ENCODE results near the gene FOXD2.

The FOXD2 gene

GRCh38 chr1:47448462-47449222, 10.8 kb downstream of the FOXD2 start (continued):
- TF ChIP-seq ZNF70 (CRISPR knock-in tag; IDR thresholded peaks at IDR 0.05) (no peak), OSR1 (CRISPR knock-in tag; IDR thresholded peaks at IDR 0.05) (no peak)

- TF ChIP-seq BACH2 (CRISPR knock-in tag; IDR thresholded peaks at IDR 0.05; ENCODE audit: borderline replicate concordance) (no peak), ZC3H10 (CRISPR knock-in tag; IDR thresholded peaks at IDR 0.05) (no peak), TOX (CRISPR knock-in tag; IDR thresholded peaks at IDR 0.05; ENCODE audit: borderline replicate concordance) (no peak), OSR1 (CRISPR knock-in tag; IDR thresholded peaks at IDR 0.05) (no peak), ISL1 (CRISPR knock-in tag; IDR thresholded peaks at IDR 0.05) (no peak), ZFP3 (CRISPR knock-in tag; IDR thresholded peaks at IDR 0.05) (no peak), PPARA (CRISPR knock-in tag; IDR thresholded peaks at IDR 0.05; ENCODE audit: borderline replicate concordance) (no peak), CSRNP3 (CRISPR knock-in tag; IDR thresholded peaks at IDR 0.05) (no peak), ZNF565 (CRISPR knock-in tag; conservative IDR thresholded peaks at IDR 0.05; ENCODE audit: low read depth) (no peak), CSDC2 (CRISPR knock-in tag; IDR thresholded peaks at IDR 0.05) (no peak), TSHZ2 (CRISPR knock-in tag; IDR thresholded peaks at IDR 0.05) (no peak), ZNF70 (CRISPR knock-in tag; IDR thresholded peaks at IDR 0.05) (no peak), CREB5 (CRISPR knock-in tag; IDR thresholded peaks at IDR 0.05; ENCODE audit: low read depth) (no peak), ZNF8 (CRISPR knock-in tag; IDR thresholded peaks at IDR 0.05) (no peak), TCF4 (CRISPR knock-in tag; IDR thresholded peaks at IDR 0.05; ENCODE audit: borderline replicate concordance) (no peak), PATZ1 (CRISPR knock-in tag; IDR thresholded peaks at IDR 0.05; ENCODE audit: borderline replicate concordance) (no peak), ARNTL (CRISPR knock-in tag; IDR thresholded peaks at IDR 0.05; ENCODE audit: borderline replicate concordance, low read depth) (no peak)
- ATAC-seq: peak; percentile 78
Observed at GRCh38 chr1:47449822-47450552, 12.1 kb downstream of the FOXD2 start.

- no peak for TF ChIP-seq ZNF565 (CRISPR knock-in tag; conservative IDR thresholded peaks at IDR 0.05; ENCODE audit: low read depth)
- no peak for ATAC-seq
Observed at GRCh38 chr1:47450606-47451005, 12.8 kb downstream of the FOXD2 start.

GRCh38 chr1:47452426-47452825, 14.6 kb downstream of the FOXD2 start:
- ATAC-seq: no peak
- TF ChIP-seq TOX (CRISPR knock-in tag; IDR thresholded peaks at IDR 0.05; ENCODE audit: borderline replicate concordance): no peak
- TF ChIP-seq POU6F1 (CRISPR knock-in tag; IDR thresholded peaks at IDR 0.05; ENCODE audit: borderline replicate concordance, low read depth): no peak
- no peak for TF ChIP-seq ZFP3 (CRISPR knock-in tag; IDR thresholded peaks at IDR 0.05)
- no peak for TF ChIP-seq SNAI2 (CRISPR knock-in tag; IDR thresholded peaks at IDR 0.05)
- TF ChIP-seq CREB5 (CRISPR knock-in tag; IDR thresholded peaks at IDR 0.05; ENCODE audit: low read depth): no peak
- no peak for TF ChIP-seq ARNTL (CRISPR knock-in tag; IDR thresholded peaks at IDR 0.05; ENCODE audit: borderline replicate concordance, low read depth)
- TF ChIP-seq OSR1 (CRISPR knock-in tag; IDR thresholded peaks at IDR 0.05): no peak
- no peak for TF ChIP-seq GLIS3 (CRISPR knock-in tag; IDR thresholded peaks at IDR 0.05)
- TF ChIP-seq ZNF565 (CRISPR knock-in tag; conservative IDR thresholded peaks at IDR 0.05; ENCODE audit: low read depth): no peak
- no peak for TF ChIP-seq PPARA (CRISPR knock-in tag; IDR thresholded peaks at IDR 0.05; ENCODE audit: borderline replicate concordance)
- TF ChIP-seq ZFP30 (CRISPR knock-in tag; IDR thresholded peaks at IDR 0.05): no peak
- no peak for TF ChIP-seq CSDC2 (CRISPR knock-in tag; IDR thresholded peaks at IDR 0.05)
- TF ChIP-seq RARB (CRISPR knock-in tag; IDR thresholded peaks at IDR 0.05): no peak
- no peak for TF ChIP-seq CSRNP3 (CRISPR knock-in tag; IDR thresholded peaks at IDR 0.05)
- TF ChIP-seq ZNF70 (CRISPR knock-in tag; IDR thresholded peaks at IDR 0.05): no peak

All from SK-N-SH treated with all-trans-retinoic acid at 6 μM for 48 hours (cell line).